Breast epithelium (tissue), 4 donors: Measurements from ENCODE around the gene CD84. TPM values are rescaled to one million over a fixed set of nuclear protein-coding genes. Genes with fewer than 3 reads are reported as not detected.
A peak's percentile ranks its signal among the peaks of the same experiment; 100 is the strongest.
"Not testable (repeated sequence)": the region's sequence is repeated elsewhere in the genome, so short reads cannot be mapped to it uniquely, and the experiment has no call there.

Experiments
- DNase-seq, 2 donors: peaks; one replicate each; pipeline ENCODE4 v3.0.0-alpha.2; 2019; ENCODE audit warnings: low spot score in 2 of 2
- H3K27ac ChIP-seq, 2 donors: fragments of 200-600 bp; sonication (generic) in 1 of 2; one replicate each; pipeline ENCODE4 v1.5.1; 2016 to 2019; ENCODE audit warnings: mild to moderate bottlenecking in 1 of 2
- H3K27me3 ChIP-seq, 2 donors: fragments of 200-600 bp; sonication (generic) in 1 of 2; one replicate each; pipeline versions ENCODE4 v1.5.1 to v1.6.0; 2017 to 2019; ENCODE audit warnings: control low read depth in 1 of 2, mild to moderate bottlenecking in 1 of 2
- H3K36me3 ChIP-seq: fragments of 200-600 bp; one replicate; pipeline ENCODE4 v1.5.1; 2019
- H3K4me1 ChIP-seq, 2 donors: fragments of 200-600 bp; sonication (generic); one replicate each; pipeline ENCODE4 v1.5.1; 2016 to 2019; ENCODE audit warnings: control low read depth in 1 of 2
- H3K4me3 ChIP-seq, 3 donors: fragments of 200-600 bp; sonication (generic); 1 replicate in 2 of 3; 2 replicates in 1 of 3; pipeline ENCODE4 v1.5.1; 2016 to 2019; ENCODE audit warnings: mild to moderate bottlenecking in 3 of 3, moderate library complexity in 2 of 3
- H3K9me3 ChIP-seq, 2 donors: fragments of 200-600 bp; sonication (generic) in 1 of 2; one replicate each; pipeline ENCODE4 v1.5.1; 2016 to 2019; ENCODE audit warnings: control low read depth in 1 of 2
- POLR2A ChIP-seq: fragments of 450-650 bp; IDR thresholded peaks from one replicate; pipeline ENCODE4 v1.6.1; 2016; ENCODE audit warnings: antibody characterized with exemption, mild to moderate bottlenecking, moderate library complexity
- POLR2AphosphoS5 ChIP-seq, 3 donors: sonication (generic); formaldehyde crosslinking; IDR thresholded peaks; one replicate each; pipeline ENCODE4 v1.6.1; 2017; ENCODE audit warnings: antibody characterized with exemption in 3 of 3
- intact Hi-C: fragments of 100-400 bp; cut with DNase I; formaldehyde crosslinking; loops from one replicate; pipeline ENCODE4 v1.15.1; 2023; ENCODE audit warnings: low total_unique reads
- total RNA-seq, 3 donors: library from RNA; depleted of rRNA; stranded (reverse); fragments of >200 nt; gene quantifications; one replicate each; pipeline ENCODE4 v1.1.0, GENCODE V29; 2016
- TF ChIP-seq, protein P1 (sequence below), 3 donors: fragments of 450-650 bp; IDR thresholded peaks; one replicate each; pipeline ENCODE4 v1.5.1; 2016 to 2017; ENCODE audit warnings: antibody characterized with exemption in 3 of 3, mild to moderate bottlenecking in 3 of 3, moderate library complexity in 3 of 3

The CD84 gene
- total RNA-seq, 3 donors from 2014 or later = 2.3 to 17.0 (median 9.8) TPM

DNA sequence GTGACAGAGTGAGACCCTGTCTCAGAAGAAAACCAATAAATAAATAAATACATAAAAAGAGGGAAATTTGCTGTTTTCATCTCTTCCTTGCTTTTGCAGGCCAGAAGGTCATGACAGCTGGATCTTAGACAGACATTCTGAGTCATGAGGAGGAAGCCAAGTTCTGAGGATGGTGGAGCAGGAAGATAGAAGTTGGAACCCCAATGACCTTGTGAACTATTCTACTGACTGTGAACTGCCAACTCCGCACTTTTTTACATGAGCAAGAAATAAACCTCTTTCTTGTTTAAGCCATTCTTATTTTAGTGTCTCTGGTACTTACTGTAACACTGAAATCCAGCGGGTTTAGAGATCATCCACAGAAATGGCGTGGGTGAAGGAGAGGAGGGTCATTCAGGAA is 8.5 kb downstream of the CD84 start:
- Histone ChIP-seq H3K4me3 (no peak overlapping the region), H3K9me3 (no peaks in the 10 kb centered on the region), H3K27ac (no peak overlapping the region), H3K36me3 (no peaks in the 10 kb centered on the region), H3K4me1 (no peaks in the 10 kb centered on the region), H3K27me3 (no peaks in the 10 kb centered on the region)
- no peak for DNase-seq
- intact Hi-C loops = no loop called here
- TF ChIP-seq, protein P1, sequence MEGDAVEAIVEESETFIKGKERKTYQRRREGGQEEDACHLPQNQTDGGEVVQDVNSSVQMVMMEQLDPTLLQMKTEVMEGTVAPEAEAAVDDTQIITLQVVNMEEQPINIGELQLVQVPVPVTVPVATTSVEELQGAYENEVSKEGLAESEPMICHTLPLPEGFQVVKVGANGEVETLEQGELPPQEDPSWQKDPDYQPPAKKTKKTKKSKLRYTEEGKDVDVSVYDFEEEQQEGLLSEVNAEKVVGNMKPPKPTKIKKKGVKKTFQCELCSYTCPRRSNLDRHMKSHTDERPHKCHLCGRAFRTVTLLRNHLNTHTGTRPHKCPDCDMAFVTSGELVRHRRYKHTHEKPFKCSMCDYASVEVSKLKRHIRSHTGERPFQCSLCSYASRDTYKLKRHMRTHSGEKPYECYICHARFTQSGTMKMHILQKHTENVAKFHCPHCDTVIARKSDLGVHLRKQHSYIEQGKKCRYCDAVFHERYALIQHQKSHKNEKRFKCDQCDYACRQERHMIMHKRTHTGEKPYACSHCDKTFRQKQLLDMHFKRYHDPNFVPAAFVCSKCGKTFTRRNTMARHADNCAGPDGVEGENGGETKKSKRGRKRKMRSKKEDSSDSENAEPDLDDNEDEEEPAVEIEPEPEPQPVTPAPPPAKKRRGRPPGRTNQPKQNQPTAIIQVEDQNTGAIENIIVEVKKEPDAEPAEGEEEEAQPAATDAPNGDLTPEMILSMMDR (IDR thresholded peaks at IDR 0.05) = no peak
- TF ChIP-seq POLR2A (no peak), POLR2AphosphoS5 (IDR thresholded peaks at IDR 0.05) (no peak)

DNA sequence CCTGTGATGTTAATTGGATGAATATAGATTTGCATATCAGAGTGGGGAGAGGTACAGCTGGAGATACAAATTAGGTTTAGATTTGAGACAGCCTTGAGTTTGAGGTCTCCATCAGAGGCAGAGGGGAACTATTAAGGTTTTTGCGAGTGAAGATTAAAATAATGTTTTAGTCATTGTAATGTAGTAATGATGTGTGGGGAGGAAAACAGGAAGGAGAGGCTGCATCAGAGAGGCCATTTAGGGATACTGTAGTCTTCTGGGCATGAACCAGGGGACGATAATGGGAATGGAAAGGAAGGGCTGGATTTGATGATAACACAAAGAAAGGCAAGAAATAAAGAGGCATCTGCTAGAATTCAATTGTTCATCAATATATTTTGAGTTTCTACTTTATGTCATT is 9.5 kb downstream of the CD84 start:
- no peaks in the 10 kb centered on the region for H3K4me1 ChIP-seq
- TF ChIP-seq POLR2AphosphoS5 (IDR thresholded peaks at IDR 0.05) (no peak), POLR2A (no peak)
- TF ChIP-seq, protein P1 (IDR thresholded peaks at IDR 0.05) = no peak
- intact Hi-C loops = no loop called here
- H3K4me3 ChIP-seq = no peak overlapping the region
- no peaks in the 10 kb centered on the region for H3K36me3 ChIP-seq
- H3K27me3 ChIP-seq = no peaks in the 10 kb centered on the region
- H3K27ac ChIP-seq = no peak overlapping the region
- DNase-seq = no peak
- H3K9me3 ChIP-seq = no peaks in the 10 kb centered on the region

DNA sequence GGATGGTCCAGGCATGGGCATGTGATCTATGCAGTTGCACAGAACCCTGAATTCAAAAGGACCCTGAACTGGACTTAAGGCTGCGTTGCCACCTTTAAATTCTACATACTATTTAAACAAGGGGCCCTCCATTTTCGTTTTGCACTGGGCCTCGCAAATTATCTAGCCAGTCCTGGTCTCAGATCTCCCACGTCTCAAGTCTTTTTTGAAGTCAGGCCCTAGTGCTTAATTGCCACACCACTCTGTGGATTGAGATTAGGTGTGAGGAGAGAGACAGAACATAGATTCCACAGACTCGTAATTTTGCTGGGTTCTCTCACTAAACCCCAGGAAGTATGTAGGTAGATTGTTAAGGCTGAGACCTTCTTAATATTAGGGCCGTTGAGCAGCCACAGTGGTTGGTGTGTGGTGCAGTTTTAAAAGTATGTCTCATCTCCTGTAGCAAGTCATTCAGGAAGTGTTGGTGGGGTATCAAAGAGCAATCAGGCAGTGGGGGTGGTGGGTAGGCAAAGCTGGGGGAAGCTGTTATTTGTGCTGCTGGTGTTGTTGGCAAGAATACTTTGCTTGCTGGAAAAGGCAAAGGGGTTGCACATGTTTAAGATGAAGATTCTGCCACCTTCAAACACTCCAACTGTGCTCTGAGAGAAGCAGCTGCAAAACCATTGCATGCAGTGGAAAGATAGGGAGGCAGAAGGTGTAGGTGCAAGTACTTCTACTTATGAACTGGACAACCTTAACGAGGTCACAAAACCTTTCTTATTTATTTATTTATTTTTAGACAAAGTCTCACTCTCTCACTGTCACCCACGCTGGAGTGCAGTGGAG is 11.2 kb downstream of the CD84 start:
- intact Hi-C loops = no loop called here
- TF ChIP-seq POLR2A (no peak), POLR2AphosphoS5 (IDR thresholded peaks at IDR 0.05) (no peak)
- TF ChIP-seq, protein P1 (IDR thresholded peaks at IDR 0.05) = no peak
- Histone ChIP-seq H3K4me3 (no peak overlapping the region), H3K36me3 (no peaks in the 10 kb centered on the region), H3K9me3 (peaks cover 0 to 4% of the 10 kb centered on the region in 2 donors), H3K27ac (no peak overlapping the region), H3K27me3 (no peaks in the 10 kb centered on the region), H3K4me1 (no peaks in the 10 kb centered on the region)
- DNase-seq = no peak

DNA sequence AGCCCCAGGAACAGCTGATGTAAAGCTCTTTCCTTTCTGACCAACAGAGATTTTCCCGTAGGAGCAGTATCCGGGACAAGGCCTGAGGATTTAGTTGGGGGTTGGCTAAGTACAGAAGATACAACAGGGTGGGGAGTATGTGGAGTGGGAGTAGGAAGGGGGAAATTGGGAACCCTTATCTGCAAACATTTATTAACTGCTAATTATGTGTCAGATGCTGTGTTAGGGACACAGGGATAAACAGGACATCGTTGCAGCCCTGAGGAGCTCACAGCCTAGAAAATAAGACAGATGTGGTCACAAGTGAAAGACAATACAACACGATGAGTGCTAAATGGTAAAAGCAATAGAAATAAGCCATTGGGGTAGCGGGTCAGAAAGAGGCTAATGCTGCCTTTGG is 12.0 kb downstream of the CD84 start:
- Histone ChIP-seq H3K4me1 (no peaks in the 10 kb centered on the region), H3K36me3 (no peaks in the 10 kb centered on the region), H3K9me3 (peaks cover 0 to 12% of the 10 kb centered on the region in 2 donors), H3K27ac (no peak overlapping the region), H3K27me3 (no peaks in the 10 kb centered on the region), H3K4me3 (no peak overlapping the region)
- DNase-seq = no peak
- TF ChIP-seq POLR2AphosphoS5 (IDR thresholded peaks at IDR 0.05) (no peak), POLR2A (no peak)
- TF ChIP-seq, protein P1 (IDR thresholded peaks at IDR 0.05) = no peak
- intact Hi-C loops = no loop called here

DNA sequence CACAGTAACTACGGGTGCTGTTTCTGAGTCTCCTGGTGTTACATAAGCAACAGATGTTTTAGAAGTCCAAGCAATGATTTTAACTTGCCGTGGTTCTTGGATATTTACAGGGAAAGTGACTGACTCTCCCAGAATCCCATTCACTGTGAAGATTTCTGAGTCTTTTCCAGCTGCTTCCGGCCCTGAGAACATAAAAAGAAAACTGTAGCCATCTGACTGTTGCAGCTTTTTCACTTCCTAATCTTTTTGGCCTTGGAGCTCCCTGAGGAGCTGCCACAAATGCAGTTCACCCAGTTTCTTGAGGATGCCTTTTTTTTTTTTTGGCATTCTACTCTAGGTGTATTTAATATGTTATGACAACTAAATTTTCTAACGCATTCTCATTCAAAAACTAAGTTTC is 13.7 kb downstream of the CD84 start:
- Histone ChIP-seq H3K4me3 (peak overlapping the region in 1 of 3 donors; percentile 10), H3K36me3 (no peaks in the 10 kb centered on the region), H3K27me3 (no peaks in the 10 kb centered on the region), H3K9me3 (peaks cover 0 to 15% of the 10 kb centered on the region in 2 donors), H3K4me1 (no peaks in the 10 kb centered on the region), H3K27ac (no peak overlapping the region)
- intact Hi-C loops = no loop called here
- TF ChIP-seq, protein P1 (IDR thresholded peaks at IDR 0.05) = no peak
- no peak for TF ChIP-seq POLR2AphosphoS5 (IDR thresholded peaks at IDR 0.05)
- TF ChIP-seq POLR2A = no peak
- DNase-seq = no peak

DNA sequence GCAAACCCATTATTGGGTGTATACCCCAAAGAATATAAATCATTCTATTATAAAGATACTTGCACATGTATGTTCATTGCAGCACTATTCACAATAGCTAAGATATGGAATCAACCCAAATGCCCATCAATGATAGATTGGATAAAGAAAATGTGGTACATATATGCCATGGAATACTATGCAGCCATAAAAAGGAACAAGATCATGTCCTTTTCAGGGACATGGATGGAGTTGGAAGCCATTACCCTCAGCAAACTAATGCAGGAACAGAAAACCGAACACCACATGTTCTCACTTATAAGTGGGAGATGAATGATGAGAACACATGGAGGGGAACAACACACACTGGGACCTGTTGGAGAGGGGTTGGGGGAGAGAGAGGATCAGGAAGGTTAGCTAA is 16.1 kb downstream of the CD84 start:
- H3K9me3 ChIP-seq = peaks cover 0 to 15% of the 10 kb centered on the region in 2 donors
- intact Hi-C loops, H3K27me3 ChIP-seq, DNase-seq, H3K4me3 ChIP-seq, H3K36me3 ChIP-seq, H3K27ac ChIP-seq, H3K4me1 ChIP-seq: not testable (repeated sequence)

DNA sequence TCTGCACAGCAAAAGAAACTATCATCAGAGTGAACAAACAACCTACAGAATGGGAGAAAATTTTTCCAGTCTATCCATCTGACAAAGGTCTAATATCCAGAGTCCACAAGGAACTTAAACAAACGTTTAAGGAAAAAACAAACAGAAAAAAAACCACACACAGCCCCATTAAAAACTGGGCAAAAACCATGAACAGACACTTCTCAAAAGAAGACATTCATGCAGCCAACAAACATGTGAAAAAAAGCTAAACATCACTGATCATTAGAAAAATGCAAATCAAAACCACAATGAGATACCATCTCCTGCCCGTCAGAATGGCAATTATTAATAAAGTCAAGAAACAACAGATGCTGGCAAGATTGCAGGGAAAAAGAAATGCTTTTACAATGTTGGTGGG is 16.6 kb downstream of the CD84 start:
- H3K9me3 ChIP-seq = peaks cover 0 to 15% of the 10 kb centered on the region in 2 donors
- H3K4me1 ChIP-seq, intact Hi-C loops, H3K36me3 ChIP-seq, DNase-seq, H3K27me3 ChIP-seq, H3K4me3 ChIP-seq, H3K27ac ChIP-seq: not testable (repeated sequence)
